ENCODE data around the gene BAG1.

Gene BAG1

DNA sequence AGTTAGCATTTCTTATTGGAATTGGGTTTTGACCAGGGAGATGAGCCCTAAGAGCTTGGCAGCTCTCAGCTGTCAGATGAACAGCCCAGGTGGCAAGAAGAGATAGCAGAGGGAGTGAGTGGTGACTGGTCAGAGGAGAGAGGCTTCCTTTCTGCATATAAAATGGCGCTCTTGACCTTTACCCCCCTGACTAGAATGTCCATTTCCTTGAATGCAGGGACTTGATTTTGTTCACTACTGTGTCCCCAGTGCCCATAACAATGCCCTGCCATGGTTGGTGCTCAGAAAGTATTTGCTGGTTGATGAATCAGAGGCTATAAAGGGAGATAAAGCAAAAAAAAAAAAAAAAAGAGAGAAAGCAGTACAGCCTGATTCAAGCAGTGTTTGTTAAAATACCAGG is 7.6 kb upstream of the BAG1 start:
- no peak overlapping the region for H3K4me2 ChIP-seq (ENCODE audit: insufficient read depth, low read length, poor library complexity, severe bottlenecking)
- H3K9ac ChIP-seq (ENCODE audit: low read depth, low read length, poor library complexity), result no peak overlapping the region
- H3K4me3 ChIP-seq (ENCODE audit: low read length in 2 of 2), result no peak overlapping the region
- no peaks in the 10 kb centered on the region for H3K9me3 ChIP-seq (replicated peaks in 1 of 2; ENCODE audit: control insufficient read depth in 2 of 2, insufficient read depth in 1 of 2, low read depth in 1 of 2, low read length in 2 of 2)
- H3K27ac ChIP-seq (replicated peaks; ENCODE audit: low read length), result no peak overlapping the region
- H3K18ac ChIP-seq (ENCODE audit: low read length), result no peak overlapping the region
- no peak overlapping the region for H2BK15ac ChIP-seq (ENCODE audit: low read length)
- no peak overlapping the region for H2BK5ac ChIP-seq (ENCODE audit: low read length)
- no peaks in the 10 kb centered on the region for H3K79me1 ChIP-seq (ENCODE audit: low read depth, low read length)
- H2AFZ ChIP-seq (ENCODE audit: low read length), result no peak overlapping the region
- H2AK5ac ChIP-seq (ENCODE audit: low read depth, low read length), result no peak overlapping the region
- H3K4ac ChIP-seq (ENCODE audit: low read length), result no peak overlapping the region
- H3K14ac ChIP-seq (ENCODE audit: low read length), result no peak overlapping the region
- H2BK12ac ChIP-seq (ENCODE audit: low read length), result no peak overlapping the region
- no peak for DNase-seq (ENCODE audit: low spot score)
- peaks cover 17 to 90% of the 10 kb centered on the region in 2 donors for H3K36me3 ChIP-seq (replicated peaks in 1 of 2; ENCODE audit: control insufficient read depth in 2 of 2, insufficient read depth in 2 of 2, low read length in 2 of 2)
- no peak overlapping the region for H3K23ac ChIP-seq (ENCODE audit: low read depth, low read length, poor library complexity)
- WGBS, 2 donors (ENCODE audit: extremely low coverage in 2 of 2, insufficient read length in 2 of 2, insufficient replicate concordance in 1 of 2), result no CpG with 5 or more reads among the region's 1 CpG
- no peak overlapping the region for H4K8ac ChIP-seq (ENCODE audit: low read depth, low read length)
- no peak overlapping the region for H4K91ac ChIP-seq (ENCODE audit: low read depth, low read length, poor library complexity)
- H3K27me3 ChIP-seq (ENCODE audit: control insufficient read depth in 3 of 3, insufficient read depth in 3 of 3, low read depth in 1 of 3, low read length in 3 of 3), result no peaks in the 10 kb centered on the region
- no peak overlapping the region for H2BK120ac ChIP-seq (ENCODE audit: low read depth, low read length)
- H3K4me1 ChIP-seq (ENCODE audit: control insufficient read depth in 2 of 2, insufficient read depth in 1 of 2, low read depth in 1 of 2, low read length in 2 of 2), result no peaks in the 10 kb centered on the region

GRCh38 chr9:33270146-33270545 is 5.6 kb upstream of the BAG1 start:
- no peak overlapping the region for H2AFZ ChIP-seq (ENCODE audit: low read length)
- no peak overlapping the region for H3K23ac ChIP-seq (ENCODE audit: low read depth, low read length, poor library complexity)
- peaks cover 14 to 80% of the 10 kb centered on the region in 2 donors for H3K36me3 ChIP-seq (replicated peaks in 1 of 2; ENCODE audit: control insufficient read depth in 2 of 2, insufficient read depth in 2 of 2, low read length in 2 of 2)

DNA sequence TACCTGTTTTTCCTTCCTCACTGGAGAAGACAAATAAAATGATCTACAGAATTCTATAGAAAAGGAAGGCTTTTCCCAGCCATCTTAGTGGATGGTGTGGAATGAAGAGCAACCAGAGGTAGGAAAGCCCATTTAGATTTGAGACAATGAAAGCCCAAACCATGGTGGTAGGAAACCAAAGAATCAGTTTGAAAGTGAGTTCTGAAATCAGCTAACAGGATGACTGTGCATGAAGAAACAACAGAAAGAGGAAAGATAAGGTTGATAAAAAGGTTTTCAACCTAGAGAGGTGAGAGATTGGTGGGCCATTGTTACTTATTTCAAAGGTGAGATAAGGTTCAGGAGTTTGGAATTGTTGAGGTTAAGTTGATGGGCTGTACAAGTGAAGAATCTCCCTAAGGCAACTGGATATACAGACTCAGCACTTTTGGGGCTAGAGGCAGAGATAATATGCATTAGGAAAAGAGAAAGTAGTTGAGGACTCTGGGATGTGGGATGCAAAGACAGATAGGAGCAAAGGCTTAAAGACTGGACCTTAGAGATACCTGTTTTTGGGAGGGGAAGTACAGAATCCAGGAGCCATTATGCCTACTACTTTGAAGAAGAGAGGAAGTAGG is 2.8 kb upstream of the BAG1 start:
- H4K8ac ChIP-seq (ENCODE audit: low read depth, low read length), result no peak overlapping the region
- H2BK5ac ChIP-seq (ENCODE audit: low read length), result no peak overlapping the region
- peaks cover 7 to 14% of the 10 kb centered on the region in 2 donors for H3K4me1 ChIP-seq (ENCODE audit: control insufficient read depth in 2 of 2, insufficient read depth in 1 of 2, low read depth in 1 of 2, low read length in 2 of 2)
- no peak overlapping the region for H2BK120ac ChIP-seq (ENCODE audit: low read depth, low read length)
- H3K23ac ChIP-seq (ENCODE audit: low read depth, low read length, poor library complexity), result no peak overlapping the region
- H3K9me3 ChIP-seq (replicated peaks in 1 of 2; ENCODE audit: control insufficient read depth in 2 of 2, insufficient read depth in 1 of 2, low read depth in 1 of 2, low read length in 2 of 2), result no peaks in the 10 kb centered on the region
- H2AK5ac ChIP-seq (ENCODE audit: low read depth, low read length), result no peak overlapping the region
- H2AFZ ChIP-seq (ENCODE audit: low read length), result no peak overlapping the region
- no peak overlapping the region for H3K18ac ChIP-seq (ENCODE audit: low read length)
- no peaks in the 10 kb centered on the region for H3K27me3 ChIP-seq (ENCODE audit: control insufficient read depth in 3 of 3, insufficient read depth in 3 of 3, low read depth in 1 of 3, low read length in 3 of 3)
- H3K4ac ChIP-seq (ENCODE audit: low read length), result no peak overlapping the region
- H3K9ac ChIP-seq (ENCODE audit: low read depth, low read length, poor library complexity), result no peak overlapping the region
- no peak overlapping the region for H4K91ac ChIP-seq (ENCODE audit: low read depth, low read length, poor library complexity)
- no peak overlapping the region for H2BK12ac ChIP-seq (ENCODE audit: low read length)
- no peak overlapping the region for H3K4me2 ChIP-seq (ENCODE audit: insufficient read depth, low read length, poor library complexity, severe bottlenecking)
- peaks cover 9% of the 10 kb centered on the region for H3K79me1 ChIP-seq (ENCODE audit: low read depth, low read length)
- H3K27ac ChIP-seq (replicated peaks; ENCODE audit: low read length), result no peak overlapping the region
- no peak overlapping the region for H3K14ac ChIP-seq (ENCODE audit: low read length)
- H3K36me3 ChIP-seq (replicated peaks in 1 of 2; ENCODE audit: control insufficient read depth in 2 of 2, insufficient read depth in 2 of 2, low read length in 2 of 2), result peaks cover 14 to 61% of the 10 kb centered on the region in 2 donors
- H3K4me3 ChIP-seq (ENCODE audit: low read length in 2 of 2), result no peak overlapping the region
- no peak overlapping the region for H2BK15ac ChIP-seq (ENCODE audit: low read length)
- no peak for DNase-seq (ENCODE audit: low spot score)

More at GRCh38 chr9:33270146-33270545, 5.6 kb upstream of the BAG1 start:
- Histone ChIP-seq H2BK15ac (ENCODE audit: low read length) (no peak overlapping the region), H3K18ac (ENCODE audit: low read length) (no peak overlapping the region), H3K4ac (ENCODE audit: low read length) (no peak overlapping the region), H3K27me3 (ENCODE audit: control insufficient read depth in 3 of 3, insufficient read depth in 3 of 3, low read depth in 1 of 3, low read length in 3 of 3) (no peaks in the 10 kb centered on the region), H3K4me2 (ENCODE audit: insufficient read depth, low read length, poor library complexity, severe bottlenecking) (no peak overlapping the region), H3K4me1 (ENCODE audit: control insufficient read depth in 2 of 2, insufficient read depth in 1 of 2, low read depth in 1 of 2, low read length in 2 of 2) (peaks cover 4 to 7% of the 10 kb centered on the region in 2 donors), H2BK12ac (ENCODE audit: low read length) (no peak overlapping the region), H3K4me3 (ENCODE audit: low read length in 2 of 2) (no peak overlapping the region), H2BK120ac (ENCODE audit: low read depth, low read length) (no peak overlapping the region), H2BK5ac (ENCODE audit: low read length) (no peak overlapping the region), H2AK5ac (ENCODE audit: low read depth, low read length) (no peak overlapping the region), H4K91ac (ENCODE audit: low read depth, low read length, poor library complexity) (no peak overlapping the region), H3K79me1 (ENCODE audit: low read depth, low read length) (peaks cover 3% of the 10 kb centered on the region), H3K9ac (ENCODE audit: low read depth, low read length, poor library complexity) (no peak overlapping the region), H4K8ac (ENCODE audit: low read depth, low read length) (no peak overlapping the region), H3K27ac (replicated peaks; ENCODE audit: low read length) (no peak overlapping the region), H3K14ac (ENCODE audit: low read length) (no peak overlapping the region), H3K9me3 (replicated peaks in 1 of 2; ENCODE audit: control insufficient read depth in 2 of 2, insufficient read depth in 1 of 2, low read depth in 1 of 2, low read length in 2 of 2) (no peaks in the 10 kb centered on the region)
- WGBS, 2 donors (ENCODE audit: extremely low coverage in 2 of 2, insufficient read length in 2 of 2, insufficient replicate concordance in 1 of 2), result no CpG with 5 or more reads among the region's 3 CpGs
- DNase-seq (ENCODE audit: low spot score), result no peak

GRCh38 chr9:33265211-33265865 is 830 bp upstream of the BAG1 start:
- peaks cover 9% of the 10 kb centered on the region for H3K79me1 ChIP-seq (ENCODE audit: low read depth, low read length)
- no peak overlapping the region for H3K4ac ChIP-seq (ENCODE audit: low read length)
- H2BK12ac ChIP-seq (ENCODE audit: low read length), result no peak overlapping the region
- H3K4me1 ChIP-seq (ENCODE audit: control insufficient read depth in 2 of 2, insufficient read depth in 1 of 2, low read depth in 1 of 2, low read length in 2 of 2), result peaks cover 7 to 14% of the 10 kb centered on the region in 2 donors
- no peak overlapping the region for H2BK5ac ChIP-seq (ENCODE audit: low read length)
- H4K8ac ChIP-seq (ENCODE audit: low read depth, low read length), result no peak overlapping the region
- H2AK5ac ChIP-seq (ENCODE audit: low read depth, low read length), result peak overlapping the region; percentile 60
- H3K9ac ChIP-seq (ENCODE audit: low read depth, low read length, poor library complexity), result peak overlapping the region; percentile 98
- no peak overlapping the region for H2BK120ac ChIP-seq (ENCODE audit: low read depth, low read length)
- no CpG with 5 or more reads among the region's 13 CpGs for WGBS, 2 donors (ENCODE audit: extremely low coverage in 2 of 2, insufficient read length in 2 of 2, insufficient replicate concordance in 1 of 2)
- no peaks in the 10 kb centered on the region for H3K27me3 ChIP-seq (ENCODE audit: control insufficient read depth in 3 of 3, insufficient read depth in 3 of 3, low read depth in 1 of 3, low read length in 3 of 3)
- H3K18ac ChIP-seq (ENCODE audit: low read length), result peak overlapping the region; percentile 80
- peaks cover 12 to 62% of the 10 kb centered on the region in 2 donors for H3K36me3 ChIP-seq (replicated peaks in 1 of 2; ENCODE audit: control insufficient read depth in 2 of 2, insufficient read depth in 2 of 2, low read length in 2 of 2)
- DNase-seq (ENCODE audit: low spot score), result no peak
- peak overlapping the region; percentile 70 for H3K23ac ChIP-seq (ENCODE audit: low read depth, low read length, poor library complexity)
- H2AFZ ChIP-seq (ENCODE audit: low read length), result peak overlapping the region; percentile 50
- peak overlapping the region; percentile 47 for H3K27ac ChIP-seq (replicated peaks; ENCODE audit: low read length)
- no peak overlapping the region for H2BK15ac ChIP-seq (ENCODE audit: low read length)
- H3K4me2 ChIP-seq (ENCODE audit: insufficient read depth, low read length, poor library complexity, severe bottlenecking), result peak overlapping the region; percentile 82
- H3K9me3 ChIP-seq (replicated peaks in 1 of 2; ENCODE audit: control insufficient read depth in 2 of 2, insufficient read depth in 1 of 2, low read depth in 1 of 2, low read length in 2 of 2), result no peaks in the 10 kb centered on the region
- H4K91ac ChIP-seq (ENCODE audit: low read depth, low read length, poor library complexity), result no peak overlapping the region
- H3K14ac ChIP-seq (ENCODE audit: low read length), result no peak overlapping the region
- peak overlapping the region; percentile 81 to 85 for H3K4me3 ChIP-seq (ENCODE audit: low read length in 2 of 2)

All from neuronal stem cell (in vitro differentiated cells).